GM18519 (cell line): ENCODE results near the gene VWA2.

ENCODE experiments used
- ATAC-seq: cut with Tn5 transposase; IDR thresholded peaks from one replicate; pipeline ENCODE4 v1.9.1; 2021; ENCODE audit warnings: mild to moderate bottlenecking, moderate library complexity; ENCODE audit not compliant: unreplicated experiment, low FRiP score

Gene VWA2

GRCh38 chr10:114337510-114338462 is 98.7 kb downstream of the VWA2 start:
- no peak for ATAC-seq

- no peak for ATAC-seq
Measured at GRCh38 chr10:114340816-114341215, 101.8 kb downstream of the VWA2 start.
